Hematopoietic multipotent progenitor cell treated with erythropoietin and hydrocortisone succinate and interleukin-3 and kit ligand, for 15 days (in vitro differentiated cells): ENCODE measurements around the gene NTRK1.

Experiments used
- DNase-seq: peaks from one replicate; pipeline ENCODE4 v3.0.0-alpha.2; 2015; ENCODE audit warnings: low spot score

Gene NTRK1

DNA sequence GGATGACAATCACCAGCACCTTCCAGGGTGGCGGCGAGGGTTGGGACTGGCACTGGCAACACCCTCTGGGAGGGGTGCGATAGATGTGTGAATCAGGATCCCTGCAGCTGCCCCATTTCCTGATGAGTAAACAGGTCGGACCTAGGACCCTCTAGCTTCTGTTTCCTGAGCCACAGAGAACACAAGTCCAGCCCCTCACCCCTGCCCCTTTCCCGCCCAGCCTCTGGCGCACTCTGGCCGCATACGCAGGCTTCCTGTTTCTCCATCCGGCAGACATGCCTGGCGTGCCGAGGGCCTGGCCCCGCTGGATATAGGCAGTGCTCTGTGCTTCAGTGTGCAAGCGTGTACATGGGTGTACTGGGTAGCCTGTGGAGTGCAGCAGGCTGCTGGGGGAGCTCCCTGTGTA lies 37.5 kb downstream of the NTRK1 start:
- peak; percentile 31 for DNase-seq

DNA sequence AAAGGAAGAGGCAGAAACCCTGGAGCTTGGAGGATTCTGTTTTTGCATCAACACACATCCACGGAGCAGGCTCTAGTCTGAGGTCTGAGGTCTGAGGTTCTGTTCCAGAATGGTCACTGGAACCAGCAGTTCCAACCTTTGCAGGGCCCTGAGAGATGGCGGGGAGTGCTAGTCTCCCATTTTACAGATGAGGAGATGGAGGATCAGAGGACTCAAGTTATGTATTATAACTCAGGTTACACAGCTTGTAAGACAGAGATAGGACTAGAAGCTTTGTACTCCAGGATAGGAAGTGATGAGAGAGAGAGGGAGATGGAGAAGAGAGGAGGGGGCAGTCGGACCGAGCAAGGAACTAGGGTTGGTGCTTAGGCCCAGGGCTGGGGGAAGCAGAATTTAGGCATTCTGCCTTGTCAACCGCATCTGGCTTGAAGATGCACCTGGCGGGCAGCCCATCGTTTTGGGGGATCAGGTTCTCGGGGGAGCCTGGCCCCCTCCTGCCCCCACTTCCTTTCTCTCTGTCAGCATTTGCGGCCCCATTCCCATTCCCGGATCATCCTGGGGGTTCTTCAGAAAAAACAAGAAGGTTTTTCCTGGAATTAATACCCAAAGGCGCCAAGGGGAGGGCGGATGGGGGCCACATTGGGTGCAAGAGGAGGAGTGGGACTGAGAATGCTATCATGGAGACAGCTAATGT lies 38.5 kb downstream of the NTRK1 start:
- no peak for DNase-seq

GRCh38 chr1:156899956-156900718 lies 39.5 kb downstream of the NTRK1 start:
- no peak for DNase-seq

DNA sequence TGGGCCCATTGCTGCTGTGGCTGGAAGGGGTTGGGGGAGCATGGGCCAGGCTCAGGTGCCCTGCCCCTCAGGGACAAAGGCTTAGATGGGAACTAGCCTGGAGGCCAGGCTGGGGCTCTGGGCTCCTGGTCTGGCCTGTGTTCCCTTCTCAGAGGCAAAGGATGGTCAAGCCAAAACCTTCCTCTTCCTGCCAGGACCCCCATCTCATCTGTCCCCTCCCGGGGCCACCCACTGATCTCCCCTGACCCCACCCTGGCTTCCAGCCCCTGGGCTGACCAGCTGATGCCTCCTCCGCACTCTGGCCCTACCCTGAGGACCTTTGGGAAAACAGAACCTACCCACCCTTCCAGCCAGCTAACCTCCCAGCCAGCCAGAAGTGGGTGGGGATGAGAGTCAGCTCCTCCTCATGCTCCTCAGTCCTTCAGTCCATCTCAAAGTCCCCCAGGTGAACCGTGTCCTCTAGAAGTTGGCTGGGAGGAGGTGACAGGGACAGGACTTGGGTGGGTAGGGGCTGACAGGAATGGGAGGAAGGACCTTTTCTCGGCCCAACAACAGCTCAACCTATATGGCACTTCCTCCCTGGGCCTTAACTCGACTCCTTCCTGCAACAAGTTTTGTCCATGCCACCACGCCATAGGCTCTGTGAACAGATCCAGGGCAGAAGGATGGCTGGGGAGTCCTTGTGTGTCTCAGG lies 40.4 kb downstream of the NTRK1 start:
- DNase-seq: no peak

DNA sequence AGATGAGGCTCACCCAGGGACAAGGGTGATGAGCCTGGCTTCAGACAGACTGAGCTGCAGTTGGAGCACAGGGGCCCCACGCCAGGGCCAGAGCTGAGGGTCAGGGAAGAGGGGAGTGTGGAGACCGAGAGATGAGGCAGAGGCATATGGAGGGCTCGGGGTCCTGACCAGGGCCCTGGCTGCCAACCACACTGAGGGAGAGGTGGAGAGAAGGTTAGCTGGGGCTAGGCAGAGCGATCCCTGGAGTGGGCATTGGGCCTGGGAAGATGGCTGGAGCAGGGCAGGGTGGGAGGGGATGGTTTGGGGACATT lies 40.9 kb downstream of the NTRK1 start:
- DNase-seq: no peak

GRCh38 chr1:156901966-156902915 lies 41.6 kb downstream of the NTRK1 start:
- no peak for DNase-seq

DNA sequence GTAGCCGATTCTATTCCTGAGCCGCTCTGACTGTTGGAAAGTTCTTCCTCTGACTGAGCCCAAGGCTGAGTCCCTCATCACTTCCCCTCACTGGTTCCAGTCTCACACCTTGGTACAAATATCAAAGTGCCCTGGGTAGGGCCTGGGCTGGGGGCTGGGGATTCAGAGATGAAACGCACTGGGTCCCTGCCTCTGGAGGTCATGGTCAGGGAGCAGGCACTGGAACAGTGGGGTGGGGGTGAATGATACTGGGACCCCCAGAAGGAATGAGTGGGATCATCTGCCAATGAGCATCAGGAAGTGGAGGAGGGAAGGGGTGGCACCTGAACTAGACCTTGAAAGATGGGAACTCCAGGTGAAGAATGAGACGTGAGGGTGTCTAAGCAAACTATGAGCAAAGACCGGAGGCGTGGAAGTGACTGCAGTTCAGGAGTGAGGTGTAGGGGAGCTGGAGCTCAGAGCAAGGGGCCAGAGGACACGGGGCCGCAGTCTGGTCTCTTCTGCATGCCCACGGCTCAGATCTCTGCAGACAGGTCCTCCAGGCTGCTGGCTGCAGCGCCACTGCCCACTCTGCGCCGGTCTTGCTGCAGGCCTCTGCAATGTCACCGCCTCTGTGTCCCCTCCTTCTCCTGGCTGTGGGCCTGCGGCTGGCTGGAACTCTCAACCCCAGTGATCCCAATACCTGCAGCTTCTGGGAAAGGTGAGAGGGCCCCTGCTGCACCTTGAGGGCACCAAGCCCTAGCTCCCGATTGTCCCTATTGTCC lies 42.8 kb downstream of the NTRK1 start:
- no peak for DNase-seq

DNA sequence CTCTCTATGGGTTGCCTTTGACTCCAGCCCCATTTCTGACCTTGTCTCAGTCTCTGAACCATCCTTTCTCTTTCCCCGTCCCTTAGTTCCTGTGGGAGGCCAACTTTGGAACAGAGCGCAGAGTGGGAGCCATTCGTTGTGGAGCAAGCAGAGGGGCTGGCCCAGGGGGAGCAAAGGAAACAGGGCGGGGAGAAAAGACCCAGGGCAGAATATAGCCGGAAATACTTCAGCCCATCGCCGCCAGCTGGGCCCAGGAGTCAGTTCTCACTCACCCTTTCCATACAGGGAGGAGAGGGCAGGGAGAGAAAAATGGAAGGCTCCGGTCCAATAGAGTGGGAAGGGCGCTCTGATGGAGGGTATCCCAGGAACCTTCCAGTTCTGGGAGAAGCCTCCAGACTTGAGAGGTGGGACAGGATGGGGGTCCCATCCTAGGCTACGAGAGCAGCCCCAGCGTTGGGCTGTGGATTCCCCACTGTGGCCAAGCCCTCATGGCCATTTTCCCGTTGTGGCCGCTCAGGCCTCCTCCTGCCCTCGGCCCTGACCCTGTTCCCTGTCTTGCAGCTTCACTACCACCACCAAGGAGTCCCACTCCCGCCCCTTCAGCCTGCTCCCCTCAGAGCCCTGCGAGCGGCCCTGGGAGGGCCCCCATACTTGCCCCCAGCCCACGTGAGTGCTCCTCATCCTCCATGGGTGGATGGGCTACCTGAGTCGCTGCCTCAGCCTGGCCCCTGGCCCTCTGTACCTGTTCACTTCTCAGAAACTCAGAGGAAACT lies 43.7 kb downstream of the NTRK1 start:
- no peak for DNase-seq

DNA sequence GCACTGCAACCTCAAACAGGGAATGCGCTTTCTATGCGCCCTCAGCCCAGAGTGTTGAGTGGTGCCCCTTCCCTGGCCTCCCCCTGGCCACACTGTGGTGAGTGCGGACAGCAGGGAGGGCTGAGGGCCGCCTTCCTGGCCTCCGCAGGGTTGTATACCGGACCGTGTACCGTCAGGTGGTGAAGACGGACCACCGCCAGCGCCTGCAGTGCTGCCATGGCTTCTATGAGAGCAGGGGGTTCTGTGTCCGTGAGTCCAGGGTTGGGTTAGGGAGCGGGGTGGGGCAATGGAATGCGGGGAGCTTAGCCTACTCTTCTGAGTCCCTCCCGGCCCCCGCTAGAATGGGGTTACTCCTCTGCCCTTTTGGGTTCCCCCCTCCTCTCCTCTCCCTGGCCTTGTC lies 44.5 kb downstream of the NTRK1 start:
- DNase-seq: no peak

GRCh38 chr1:156905651-156906050 lies 45.0 kb downstream of the NTRK1 start:
- DNase-seq: no peak

DNA sequence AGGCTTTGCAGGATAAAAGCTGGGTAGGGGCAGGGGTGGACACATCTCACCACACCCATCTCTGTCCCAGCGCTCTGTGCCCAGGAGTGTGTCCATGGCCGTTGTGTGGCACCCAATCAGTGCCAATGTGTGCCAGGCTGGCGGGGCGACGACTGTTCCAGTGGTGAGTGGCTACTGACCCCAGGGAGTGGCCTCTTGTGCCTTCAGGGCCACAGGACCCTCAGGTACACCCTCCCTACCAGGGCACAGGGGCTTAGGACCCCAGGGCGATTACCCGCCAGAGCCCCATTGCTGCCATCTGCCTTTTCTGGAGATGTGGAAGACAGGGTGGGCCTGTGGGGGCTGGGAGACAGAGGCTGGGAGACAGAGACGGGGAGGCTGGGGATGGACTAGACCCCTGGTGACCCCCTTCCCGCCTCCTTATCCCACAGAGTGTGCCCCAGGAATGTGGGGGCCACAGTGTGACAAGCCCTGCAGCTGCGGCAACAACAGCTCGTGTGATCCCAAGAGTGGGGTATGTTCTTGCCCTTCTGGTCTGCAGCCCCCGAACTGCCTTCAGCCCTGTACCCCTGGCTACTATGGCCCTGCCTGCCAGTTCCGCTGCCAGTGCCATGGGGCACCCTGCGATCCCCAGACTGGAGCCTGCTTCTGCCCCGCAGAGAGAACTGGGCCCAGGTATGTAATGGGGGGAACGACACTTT lies 45.7 kb downstream of the NTRK1 start:
- no peak for DNase-seq

- DNase-seq: no peak
Observed at GRCh38 chr1:156908541-156908940, 47.9 kb downstream of the NTRK1 start.

GRCh38 chr1:156908955-156909354 lies 48.3 kb downstream of the NTRK1 start:
- no peak for DNase-seq

- DNase-seq: no peak
Observed at GRCh38 chr1:156909671-156910070, 49.0 kb downstream of the NTRK1 start.

- peak; percentile 63 for DNase-seq
Observed at GRCh38 chr1:156910309-156910782, 49.7 kb downstream of the NTRK1 start.

- DNase-seq: no peak
Observed at GRCh38 chr1:156911577-156912298, 51.1 kb downstream of the NTRK1 start.

- DNase-seq: no peak
Observed at GRCh38 chr1:156912310-156912709, 51.6 kb downstream of the NTRK1 start.

GRCh38 chr1:156912861-156913808 lies 52.5 kb downstream of the NTRK1 start:
- DNase-seq: no peak
